GM12892 (cell line): Measurements from ENCODE around the gene PAN3.

Source experiments
- POLR2A ChIP-seq: IDR thresholded peaks from 2 replicates; pipeline ENCODE4 v1.6.1; 2011; ENCODE audit warnings: low read depth, low read length, control low read depth
- POLR2AphosphoS5 ChIP-seq: IDR thresholded peaks from 2 replicates; pipeline ENCODE4 v1.6.1; 2011; ENCODE audit warnings: low read depth, low read length, control low read depth
- TAF1 ChIP-seq: IDR thresholded peaks from 2 replicates; pipeline ENCODE4 v1.6.1; 2011; ENCODE audit warnings: low read depth, mild to moderate bottlenecking, control low read depth, low read length, borderline replicate concordance

GRCh38 chr13:28145049-28145448 lies 6.7 kb downstream of the PAN3 start:
- no peak for TF ChIP-seq POLR2A
- TF ChIP-seq POLR2AphosphoS5 = no peak
- no peak for TF ChIP-seq TAF1
